Dendritic cell treated with granulocyte-macrophage colony-stimulating factor and Interleukin-4, amounts not matched to agents 40 ng/mL and 50 ng/mL, for 4 days (primary cell): ENCODE data around the gene STON2.

Experiments
- H3K27ac Mint-ChIP-seq: one replicate; pipeline ENCODE4 v1.8.0; 2022; ENCODE audit warnings: mild to moderate bottlenecking, mixed read lengths
- H3K27me3 Mint-ChIP-seq: one replicate; pipeline ENCODE4 v1.8.0; 2022; ENCODE audit warnings: mild to moderate bottlenecking, mixed read lengths
- H3K36me3 Mint-ChIP-seq: one replicate; pipeline ENCODE4 v1.8.0; 2022; ENCODE audit warnings: low read depth, mixed read lengths
- H3K4me1 Mint-ChIP-seq: one replicate; pipeline ENCODE4 v1.8.0; 2022; ENCODE audit warnings: low read depth, mixed read lengths
- H3K4me3 Mint-ChIP-seq: one replicate; pipeline ENCODE4 v1.8.0; 2022; ENCODE audit warnings: mild to moderate bottlenecking, moderate library complexity, mixed read lengths
- H3K9me3 Mint-ChIP-seq: one replicate; pipeline ENCODE4 v1.8.0; 2022; ENCODE audit warnings: mixed read lengths
- intact Hi-C: fragments of 100-400 bp; cut with micrococcal nuclease; formaldehyde crosslinking; loops from one replicate; pipeline ENCODE4 v1.15.0; 2022

Gene STON2

GRCh38 chr14:81400202-81400678 is at the start of gene STON2:
TSS of gene STON2 (minus strand) at chr14:81400324. CDS start at chr14:81398382, 1,942 bp downstream.
- H3K4me3 Mint-ChIP-seq = peak within 1 kb of the TSS; percentile 37
- intact Hi-C loops = loop anchor here (2.0 to 5.0 kb wide), 2 partner anchors 23 to 37 kb away; no protein-coding TSS in a partner anchor
- H3K27ac Mint-ChIP-seq = peak within 1 kb of the TSS; percentile 88
- no peaks in the 10 kb centered on the region for H3K9me3 Mint-ChIP-seq
- H3K4me1 Mint-ChIP-seq = peaks cover 49% of the 10 kb centered on the region
- H3K27me3 Mint-ChIP-seq = peaks cover 57% of the 10 kb centered on the region
- H3K36me3 Mint-ChIP-seq = peaks cover 27% of the 10 kb centered on the region

- intact Hi-C loops = no loop called here
- Mint-ChIP-seq H3K9me3 (no peaks in the 10 kb centered on the region), H3K27me3 (peaks cover 67% of the 10 kb centered on the region), H3K4me1 (no peaks in the 10 kb centered on the region), H3K36me3 (no peaks in the 10 kb centered on the region), H3K27ac (no peak overlapping the region), H3K4me3 (no peak overlapping the region)
Measured at GRCh38 chr14:81449576-81449975, 49.5 kb upstream of the STON2 start.

- no peak overlapping the region for H3K4me3 Mint-ChIP-seq
- intact Hi-C loops = no loop called here
- H3K27me3 Mint-ChIP-seq = peaks cover 71% of the 10 kb centered on the region
- no peaks in the 10 kb centered on the region for H3K9me3 Mint-ChIP-seq
- no peaks in the 10 kb centered on the region for H3K36me3 Mint-ChIP-seq
- H3K4me1 Mint-ChIP-seq = no peaks in the 10 kb centered on the region
- no peak overlapping the region for H3K27ac Mint-ChIP-seq
Measured at GRCh38 chr14:81449114-81449513, 49.0 kb upstream of the STON2 start.

- Mint-ChIP-seq H3K9me3 (no peaks in the 10 kb centered on the region), H3K27ac (no peak overlapping the region), H3K4me1 (peaks cover 7% of the 10 kb centered on the region), H3K27me3 (peaks cover 78% of the 10 kb centered on the region), H3K4me3 (no peak overlapping the region), H3K36me3 (no peaks in the 10 kb centered on the region)
- intact Hi-C loops = no loop called here
Measured at GRCh38 chr14:81447021-81447764, 47.1 kb upstream of the STON2 start.

- H3K27ac Mint-ChIP-seq = no peak overlapping the region
- H3K36me3 Mint-ChIP-seq = no peaks in the 10 kb centered on the region
- H3K4me3 Mint-ChIP-seq = no peak overlapping the region
- peaks cover 7% of the 10 kb centered on the region for H3K4me1 Mint-ChIP-seq
- peaks cover 77% of the 10 kb centered on the region for H3K27me3 Mint-ChIP-seq
- intact Hi-C loops = no loop called here
- no peaks in the 10 kb centered on the region for H3K9me3 Mint-ChIP-seq
Measured at GRCh38 chr14:81446279-81447007, 46.3 kb upstream of the STON2 start.

GRCh38 chr14:81441626-81442134 is 41.6 kb upstream of the STON2 start:
- Mint-ChIP-seq H3K27ac (no peak overlapping the region), H3K36me3 (no peaks in the 10 kb centered on the region), H3K4me1 (peaks cover 15% of the 10 kb centered on the region), H3K27me3 (peaks cover 90% of the 10 kb centered on the region), H3K9me3 (no peaks in the 10 kb centered on the region), H3K4me3 (no peak overlapping the region)
- intact Hi-C loops = no loop called here

- peaks cover 87% of the 10 kb centered on the region for H3K27me3 Mint-ChIP-seq
- no peak overlapping the region for H3K27ac Mint-ChIP-seq
- no peaks in the 10 kb centered on the region for H3K9me3 Mint-ChIP-seq
- intact Hi-C loops = no loop called here
- peaks cover 25% of the 10 kb centered on the region for H3K4me1 Mint-ChIP-seq
- no peaks in the 10 kb centered on the region for H3K36me3 Mint-ChIP-seq
- H3K4me3 Mint-ChIP-seq = no peak overlapping the region
Measured at GRCh38 chr14:81440041-81440440, 39.9 kb upstream of the STON2 start.

- Mint-ChIP-seq H3K36me3 (no peaks in the 10 kb centered on the region), H3K9me3 (no peaks in the 10 kb centered on the region), H3K27me3 (peaks cover 92% of the 10 kb centered on the region), H3K27ac (no peak overlapping the region), H3K4me3 (no peak overlapping the region), H3K4me1 (peaks cover 36% of the 10 kb centered on the region)
- intact Hi-C loops = loop anchor here (2.0 to 10.0 kb wide), 3 partner anchors 14 to 52 kb away; partner anchors contain the start of gene STON2
Measured at GRCh38 chr14:81437244-81437643, 37.1 kb upstream of the STON2 start.

- H3K36me3 Mint-ChIP-seq = no peaks in the 10 kb centered on the region
- H3K27me3 Mint-ChIP-seq = peaks cover 91% of the 10 kb centered on the region
- peaks cover 37% of the 10 kb centered on the region for H3K4me1 Mint-ChIP-seq
- H3K9me3 Mint-ChIP-seq = no peaks in the 10 kb centered on the region
- no peak overlapping the region for H3K27ac Mint-ChIP-seq
- peak overlapping the region; percentile 69 for H3K4me3 Mint-ChIP-seq
- intact Hi-C loops = loop anchor here (2.0 to 10.0 kb wide), 3 partner anchors 14 to 52 kb away; partner anchors contain the start of gene STON2
Measured at GRCh38 chr14:81436296-81437138, 36.4 kb upstream of the STON2 start.

- Mint-ChIP-seq H3K4me3 (peak overlapping the region; percentile 70), H3K36me3 (no peaks in the 10 kb centered on the region), H3K9me3 (no peaks in the 10 kb centered on the region), H3K27ac (no peak overlapping the region), H3K27me3 (peaks cover 88% of the 10 kb centered on the region), H3K4me1 (peaks cover 37% of the 10 kb centered on the region)
- intact Hi-C loops = loop anchor here (2.0 to 10.0 kb wide), 3 partner anchors 13 to 51 kb away; partner anchors contain the start of gene STON2
Measured at GRCh38 chr14:81435391-81436295, 35.5 kb upstream of the STON2 start.

GRCh38 chr14:81435048-81435390 is 34.9 kb upstream of the STON2 start:
- Mint-ChIP-seq H3K4me1 (peaks cover 37% of the 10 kb centered on the region), H3K36me3 (no peaks in the 10 kb centered on the region), H3K27ac (no peak overlapping the region), H3K4me3 (no peak overlapping the region), H3K9me3 (no peaks in the 10 kb centered on the region), H3K27me3 (peaks cover 86% of the 10 kb centered on the region)
- intact Hi-C loops = loop anchor here (5.0 to 10.0 kb wide), 2 partner anchors 33 to 50 kb away; partner anchors contain the start of gene STON2

GRCh38 chr14:81434230-81434629 is 34.1 kb upstream of the STON2 start:
- H3K36me3 Mint-ChIP-seq = no peaks in the 10 kb centered on the region
- H3K9me3 Mint-ChIP-seq = no peaks in the 10 kb centered on the region
- H3K27ac Mint-ChIP-seq = no peak overlapping the region
- peaks cover 37% of the 10 kb centered on the region for H3K4me1 Mint-ChIP-seq
- intact Hi-C loops = loop anchor here (10.0 kb wide), 1 partner anchor 49 kb away; no protein-coding TSS in a partner anchor
- H3K27me3 Mint-ChIP-seq = peaks cover 87% of the 10 kb centered on the region
- H3K4me3 Mint-ChIP-seq = no peak overlapping the region
